T47D (cell line): Measurements from ENCODE around the gene KHSRP.

ENCODE experiments used
- DNase-seq, 2 experiments: peaks; one replicate each; pipeline versions ENCODE4 v3.0.0 to v3.0.0-alpha.2; 2011 to 2012; ENCODE audit warnings: low read depth in 1 of 2, low spot score in 1 of 2
- JUND ChIP-seq: IDR thresholded peaks from 2 replicates; pipeline ENCODE4 v1.6.1; 2012; ENCODE audit warnings: low read depth
- in situ Hi-C: cut with HindIII; loops from 2 replicates; pipeline ENCODE4 v1.10.0; 2016; ENCODE audit warnings: low sequenced_read_pairs, low pct_unique_long_range_greater_than_20kb

The KHSRP gene

DNA sequence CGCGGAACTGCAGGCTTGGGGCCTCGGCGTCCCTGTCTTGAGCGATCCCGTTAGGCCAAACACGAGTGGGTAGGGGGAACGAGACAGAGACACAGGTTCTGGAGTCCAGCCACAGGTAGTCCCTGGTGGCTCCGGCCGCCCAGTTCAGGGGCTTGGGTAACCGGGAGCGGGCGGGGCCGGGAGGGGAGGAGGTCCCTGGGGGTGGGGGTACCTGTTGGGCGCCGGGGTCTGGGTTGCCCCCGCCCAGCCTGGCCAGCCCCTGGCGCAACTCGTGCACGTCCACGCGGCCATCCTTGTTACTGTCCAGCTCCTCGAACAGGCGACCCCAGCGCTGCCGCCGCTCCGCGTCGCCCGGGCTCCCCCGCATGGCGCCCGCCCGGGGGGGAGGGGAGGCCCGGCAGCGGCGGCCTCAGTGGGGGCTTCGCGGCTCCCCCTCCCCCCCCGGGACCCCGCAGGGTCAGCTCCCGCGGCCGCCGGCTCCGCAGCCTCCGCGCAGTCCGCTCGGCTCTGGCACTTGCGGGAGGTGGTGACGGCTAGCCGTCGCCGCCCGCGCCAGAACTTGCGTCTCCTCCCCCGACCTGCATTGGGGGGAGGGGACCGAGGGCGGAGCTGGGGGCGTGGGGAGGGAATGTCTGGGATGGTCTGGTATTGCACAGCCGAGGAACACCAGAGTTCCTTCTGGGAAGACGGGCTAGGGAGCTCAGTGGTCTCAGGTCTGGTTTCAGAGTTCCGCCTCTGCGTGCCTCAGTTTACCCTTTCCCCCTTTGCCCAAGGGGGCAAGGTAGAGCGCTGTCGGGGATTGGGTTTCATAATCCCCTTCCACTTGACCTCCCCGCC, 34.9 kb upstream of the KHSRP start, which contains the start of gene SLC25A23:
SLC25A23 (minus strand) TSS at position 531 of the 837 bp plus-strand sequence; CDS start at position 367, 164 bp downstream.
- TF ChIP-seq JUND: no peak
- DNase-seq: peak; percentile 82 to 84
- in situ Hi-C loops: no loop called here

DNA sequence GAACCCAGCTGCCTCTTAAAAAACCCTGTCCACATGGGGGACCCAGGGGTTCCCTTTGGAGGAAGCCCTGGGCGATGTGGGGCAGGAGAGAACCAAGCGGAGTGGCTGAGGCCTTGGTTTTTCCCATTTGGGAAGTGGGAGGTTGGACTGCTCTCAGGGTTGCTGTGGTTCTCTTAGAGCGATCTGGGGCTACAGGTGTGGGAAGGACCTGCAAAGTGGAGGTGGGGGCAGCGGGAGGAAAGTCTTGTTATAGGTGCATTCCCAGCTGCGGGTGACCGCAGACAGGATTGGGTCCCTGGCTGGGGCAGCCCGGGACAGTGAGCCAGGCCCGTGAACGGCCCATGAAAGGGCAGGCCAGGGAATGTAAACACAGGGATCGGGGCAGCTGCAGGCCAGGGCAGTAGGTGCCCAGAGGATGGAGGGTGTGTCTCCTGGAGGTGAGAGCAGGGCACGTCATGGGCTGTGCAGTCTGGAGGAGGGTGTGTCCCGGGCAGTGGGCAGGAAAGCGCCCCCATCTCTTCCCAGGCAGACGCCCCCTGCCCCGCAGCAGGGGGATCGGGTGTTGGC, 34.2 kb upstream of the KHSRP start:
- TF ChIP-seq JUND: no peak
- in situ Hi-C loops: no loop called here
- no peak for DNase-seq

GRCh38 chr19:6457958-6458694, 33.5 kb upstream of the KHSRP start:
- DNase-seq: no peak
- TF ChIP-seq JUND: no peak
- in situ Hi-C loops: no loop called here

GRCh38 chr19:6455924-6456323, 31.3 kb upstream of the KHSRP start:
- TF ChIP-seq JUND: no peak
- no peak for DNase-seq
- in situ Hi-C loops: no loop called here

- in situ Hi-C loops: no loop called here
- DNase-seq: no peak
- TF ChIP-seq JUND: no peak
These were observed 29.4 kb upstream of the KHSRP start for GRCh38 chr19:6453951-6454565.

DNA sequence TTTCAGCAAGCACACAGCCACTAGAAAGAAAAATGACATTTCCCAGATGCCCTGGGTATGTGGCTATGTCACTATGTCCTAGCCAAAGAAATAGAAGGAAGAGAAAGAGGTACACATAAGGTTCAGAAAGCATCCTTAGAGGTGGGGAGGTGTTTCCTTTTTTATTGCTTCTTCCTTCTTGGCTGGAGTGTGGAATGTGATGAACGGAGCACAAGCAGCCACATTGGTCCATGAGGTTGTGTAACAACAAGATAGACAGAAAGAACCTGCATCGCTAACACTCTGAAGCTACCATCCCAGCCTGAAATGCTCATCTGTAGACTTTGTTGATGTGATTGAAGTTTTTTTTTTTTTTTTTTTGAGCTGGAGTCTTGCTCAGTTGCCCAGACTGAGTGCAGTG, 28.3 kb upstream of the KHSRP start:
- no peak for TF ChIP-seq JUND
- in situ Hi-C loops: no loop called here
- no peak for DNase-seq

GRCh38 chr19:6452223-6452614, 27.6 kb upstream of the KHSRP start:
- in situ Hi-C loops: no loop called here
- TF ChIP-seq JUND: no peak
- DNase-seq: no peak

DNA sequence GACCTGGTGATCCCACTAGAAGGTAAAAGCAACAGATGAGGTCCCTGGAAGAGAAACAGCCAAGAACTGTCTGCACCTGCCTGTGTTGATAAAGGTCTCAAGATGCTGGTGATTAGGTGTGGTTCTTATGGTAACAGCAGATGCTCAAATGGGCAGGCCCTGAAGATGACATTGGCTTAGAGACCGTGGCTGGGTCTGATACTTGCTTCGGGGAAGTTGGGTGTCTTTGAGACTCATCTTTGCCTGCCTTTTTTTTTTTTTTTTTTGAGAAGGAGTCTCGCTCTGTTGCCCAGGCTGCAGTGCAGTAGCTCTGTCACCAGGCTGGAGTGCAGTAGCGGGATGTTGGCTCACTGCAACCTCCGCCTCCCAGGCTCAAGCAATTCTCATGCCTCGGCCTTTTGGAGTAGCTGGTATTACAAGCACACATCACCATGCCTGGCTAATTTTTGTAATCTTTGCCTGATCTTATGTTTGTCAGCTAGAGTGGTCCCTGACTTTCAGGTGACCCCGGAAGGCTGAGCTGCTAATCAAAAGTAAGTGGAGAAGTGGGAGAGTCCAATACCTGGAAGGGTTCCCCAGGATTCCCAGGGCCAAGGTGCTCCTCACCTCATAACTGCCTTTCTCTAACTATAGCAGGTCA, 27.1 kb upstream of the KHSRP start:
- in situ Hi-C loops: no loop called here
- TF ChIP-seq JUND: no peak
- no peak for DNase-seq

- no peak for DNase-seq
- TF ChIP-seq JUND: no peak
- in situ Hi-C loops: no loop called here
These were observed 25.6 kb upstream of the KHSRP start for GRCh38 chr19:6450166-6450565.

DNA sequence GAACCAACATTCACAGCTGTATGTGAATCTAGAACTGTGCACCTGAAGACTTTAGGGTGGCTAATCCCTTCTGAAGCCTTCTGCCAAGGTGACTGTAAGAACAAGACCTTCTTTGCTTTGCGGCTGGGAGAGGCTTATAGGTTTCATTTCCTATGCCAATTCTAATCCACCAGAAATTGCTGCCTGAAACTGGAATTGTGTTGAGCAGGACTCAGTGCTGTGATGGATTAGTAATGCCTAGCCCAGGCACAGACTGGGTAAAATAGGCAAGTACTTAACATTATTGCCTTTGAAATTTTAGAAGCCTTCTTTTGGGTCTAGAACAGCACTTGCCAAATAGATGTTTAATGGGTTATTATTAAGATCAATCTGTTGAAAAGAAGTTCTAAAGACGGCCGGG, 23.4 kb upstream of the KHSRP start:
- no peak for DNase-seq
- in situ Hi-C loops: no loop called here
- TF ChIP-seq JUND: no peak

- DNase-seq: no peak
- TF ChIP-seq JUND: no peak
- in situ Hi-C loops: no loop called here
These were observed 21.8 kb upstream of the KHSRP start for GRCh38 chr19:6446452-6446851.

GRCh38 chr19:6443986-6444385, 19.4 kb upstream of the KHSRP start:
- no peak for DNase-seq
- no peak for TF ChIP-seq JUND
- in situ Hi-C loops: no loop called here
